COR-L47 (cell line): ENCODE measurements around the gene ADM2.
"Not testable (repeated sequence)": the region's sequence is repeated elsewhere in the genome, so short reads cannot be mapped to it uniquely, and the experiment has no call there.

Source experiments
- DNase-seq: peaks from one replicate; lab custom pipeline; 2025; lab: John Stamatoyannopoulos, UW

Gene ADM2

GRCh38 chr22:50481440-50482106 is at the start of gene ADM2:
Gene ADM2 (plus strand): TSS chr22:50481543. CDS start chr22:50481848, 305 bp downstream.
- DNase-seq, result no peak

- no peak for DNase-seq
These were observed 49.0 kb upstream of the ADM2 start for GRCh38 chr22:50432131-50432876.

- DNase-seq, result not testable (repeated sequence)
These were observed 48.3 kb upstream of the ADM2 start for GRCh38 chr22:50432877-50433510.

GRCh38 chr22:50434849-50435248 is 46.5 kb upstream of the ADM2 start:
- DNase-seq, result no peak

GRCh38 chr22:50435291-50436014 is 45.9 kb upstream of the ADM2 start:
- DNase-seq, result no peak

- no peak for DNase-seq
These were observed 45.1 kb upstream of the ADM2 start for GRCh38 chr22:50436015-50436830.

GRCh38 chr22:50436841-50437341 is 44.5 kb upstream of the ADM2 start:
- no peak for DNase-seq

- DNase-seq, result no peak
These were observed 43.6 kb upstream of the ADM2 start for GRCh38 chr22:50437511-50438304.

GRCh38 chr22:50438305-50439275 is 42.8 kb upstream of the ADM2 start:
- no peak for DNase-seq

- DNase-seq, result no peak
These were observed 42.0 kb upstream of the ADM2 start for GRCh38 chr22:50439314-50439870.

- no peak for DNase-seq
These were observed 41.4 kb upstream of the ADM2 start for GRCh38 chr22:50439871-50440331.

- no peak for DNase-seq
These were observed 40.6 kb upstream of the ADM2 start for GRCh38 chr22:50440544-50441249.

GRCh38 chr22:50441428-50441993 is 39.8 kb upstream of the ADM2 start:
- DNase-seq, result no peak

GRCh38 chr22:50443197-50443596 is 38.1 kb upstream of the ADM2 start:
- DNase-seq, result no peak

- no peak for DNase-seq
These were observed 37.3 kb upstream of the ADM2 start for GRCh38 chr22:50443801-50444625.

GRCh38 chr22:50444663-50445062 is 36.7 kb upstream of the ADM2 start:
- no peak for DNase-seq
